Measurements from ENCODE around the gene ADARB2. TPM values are rescaled to one million over a fixed set of nuclear protein-coding genes. Genes with fewer than 3 reads are reported as not detected.

ADARB2 gene
- total RNA-seq, 4 donors from 2014 or later: 0.13 to 6.1 (median 0.57) TPM

- TF ChIP-seq CTCF (IDR thresholded peaks at IDR 0.05): no peak
- no peak for ATAC-seq (ENCODE audit: low FRiP score)
- no peak for DNase-seq (ENCODE audit: low spot score)
Measured at GRCh38 chr10:1212571-1213141, 524.7 kb downstream of the ADARB2 start.

- no peak for DNase-seq (ENCODE audit: low spot score)
- no peak for TF ChIP-seq CTCF (IDR thresholded peaks at IDR 0.05)
- ATAC-seq (ENCODE audit: low FRiP score): no peak
Measured at GRCh38 chr10:1211844-1212570, 525.3 kb downstream of the ADARB2 start.

- DNase-seq (ENCODE audit: low spot score) (no peak), ATAC-seq (ENCODE audit: low FRiP score) (no peak)
- TF ChIP-seq CTCF (IDR thresholded peaks at IDR 0.05): no peak
Measured at GRCh38 chr10:1210667-1211066, 526.7 kb downstream of the ADARB2 start.

- DNase-seq (ENCODE audit: low spot score) (no peak), ATAC-seq (ENCODE audit: low FRiP score) (no peak)
- no peak for TF ChIP-seq CTCF (IDR thresholded peaks at IDR 0.05)
Measured at GRCh38 chr10:1209355-1209979, 527.9 kb downstream of the ADARB2 start.

- no peak for DNase-seq (ENCODE audit: low spot score)
- no peak for ATAC-seq (ENCODE audit: low FRiP score)
- no peak for TF ChIP-seq CTCF (IDR thresholded peaks at IDR 0.05)
Measured at GRCh38 chr10:1208366-1209311, 528.7 kb downstream of the ADARB2 start.

- TF ChIP-seq CTCF (IDR thresholded peaks at IDR 0.05): no peak
- DNase-seq (ENCODE audit: low spot score) (no peak), ATAC-seq (ENCODE audit: low FRiP score) (no peak)
Measured at GRCh38 chr10:1206601-1207000, 530.7 kb downstream of the ADARB2 start.
